AG04450 (cell line): ENCODE data around the gene RASSF5. TPM values are rescaled to one million over a fixed set of nuclear protein-coding genes. Genes with fewer than 3 reads are reported as not detected.

Source experiments
- CTCF ChIA-PET: fragments of 300-600, 350-600 bp; formaldehyde crosslinking; extraction: SDS; loops from one replicate; lab custom pipeline; 2022; ENCODE audit warnings: antibody characterized with exemption, inconsistent platforms; lab: Charles Lee
- POLR2A ChIA-PET: fragments of 350-600 bp; formaldehyde crosslinking; extraction: SDS; loops from one replicate; lab custom pipeline; 2021; ENCODE audit warnings: antibody characterized with exemption, inconsistent platforms; lab: Yijun Ruan, JAX
- DNase-seq: peaks from one replicate; pipeline ENCODE4 v3.0.0-alpha.2; 2011; ENCODE audit warnings: low read depth, low spot score
- H3K27ac ChIP-seq: one replicate; pipeline ENCODE4 v1.5.1; 2012; ENCODE audit warnings: low read depth, low read length, control low read depth
- H3K27me3 ChIP-seq: one replicate; pipeline ENCODE4 v1.6.0; 2012; ENCODE audit warnings: low read length; ENCODE audit not compliant: control insufficient read depth, insufficient read depth
- H3K4me3 ChIP-seq: 2 replicates; pipeline ENCODE4 v1.5.1; 2011; ENCODE audit warnings: mild to moderate bottlenecking, low read depth, low read length, control low read depth
- H3K9me3 ChIP-seq: 2 replicates; pipeline ENCODE4 v1.5.1; 2012; ENCODE audit warnings: low read length; ENCODE audit not compliant: control insufficient read depth, insufficient read depth
- CTCF ChIP-seq: IDR thresholded peaks from 2 replicates; pipeline ENCODE4 v1.5.1; 2011; ENCODE audit warnings: low read depth, low read length, control low read depth, inconsistent platforms
- polyA plus RNA-seq: library from polyadenylated mRNA; depleted of rRNA; stranded (reverse); fragments of >200 nt; gene quantifications from 2 replicates; pipeline ENCODE4 v1.2.3, GENCODE V29; 2011

The RASSF5 gene
- polyA plus RNA-seq, 1 experiment, result 2.3 TPM

GRCh38 chr1:206591226-206591625, 83.9 kb downstream of the RASSF5 start:
- Histone ChIP-seq H3K27ac (no peak overlapping the region), H3K4me3 (no peak overlapping the region), H3K9me3 (no peaks in the 10 kb centered on the region), H3K27me3 (no peaks in the 10 kb centered on the region)
- DNase-seq, result no peak
- ChIA-PET CTCF (interaction anchor here (1.1 to 4.8 kb wide), 4 partner anchors 21 to 101 kb away, joined by 3 to 25 read pairs (median 18); no protein-coding TSS in a partner anchor), POLR2A (no interaction called here)
- no peak for TF ChIP-seq CTCF

GRCh38 chr1:206591696-206592095, 84.4 kb downstream of the RASSF5 start:
- Histone ChIP-seq H3K27me3 (no peaks in the 10 kb centered on the region), H3K9me3 (no peaks in the 10 kb centered on the region), H3K4me3 (no peak overlapping the region), H3K27ac (no peak overlapping the region)
- TF ChIP-seq CTCF, result no peak
- DNase-seq, result no peak
- ChIA-PET POLR2A (no interaction called here), CTCF (interaction anchor here (1.1 to 4.8 kb wide), 6 partner anchors 8 to 112 kb away, joined by 3 to 25 read pairs (median 12); no protein-coding TSS in a partner anchor)

- ChIA-PET POLR2A (no interaction called here), CTCF (interaction anchor here (0.7 to 4.8 kb wide), 11 partner anchors 9 to 319 kb away, joined by 3 to 25 read pairs (median 5); partner anchors contain the start of gene EIF2D)
- H3K27me3 ChIP-seq, result no peaks in the 10 kb centered on the region
- no peaks in the 10 kb centered on the region for H3K9me3 ChIP-seq
- TF ChIP-seq CTCF, result no peak
- no peak overlapping the region for H3K27ac ChIP-seq
- DNase-seq, result no peak
- no peak overlapping the region for H3K4me3 ChIP-seq
Measured at GRCh38 chr1:206593351-206593925, 86.1 kb downstream of the RASSF5 start.

- ChIA-PET POLR2A (no interaction called here), CTCF (interaction anchor here (2.0 to 4.8 kb wide), 3 partner anchors 11 to 105 kb away, joined by 7 to 25 read pairs (median 24); no protein-coding TSS in a partner anchor)
- no peak for TF ChIP-seq CTCF
- Histone ChIP-seq H3K9me3 (no peaks in the 10 kb centered on the region), H3K27ac (no peak overlapping the region), H3K27me3 (no peaks in the 10 kb centered on the region), H3K4me3 (no peak overlapping the region)
- no peak for DNase-seq
Measured at GRCh38 chr1:206595581-206596318, 88.4 kb downstream of the RASSF5 start.

- no peak for TF ChIP-seq CTCF
- Histone ChIP-seq H3K27ac (no peak overlapping the region), H3K27me3 (no peaks in the 10 kb centered on the region), H3K9me3 (no peaks in the 10 kb centered on the region), H3K4me3 (no peak overlapping the region)
- no peak for DNase-seq
- ChIA-PET CTCF (no interaction called here), POLR2A (no interaction called here)
Measured at GRCh38 chr1:206596319-206596666, 89.0 kb downstream of the RASSF5 start.
